Stimulated activated naive CD4-positive, alpha-beta T cell (primary cell): ENCODE data around the gene CEP112.

Experiments used
- DNase-seq, 6 experiments: peaks; one replicate each; lab custom pipeline; 2025; lab: John Stamatoyannopoulos, UW

Gene CEP112

DNA sequence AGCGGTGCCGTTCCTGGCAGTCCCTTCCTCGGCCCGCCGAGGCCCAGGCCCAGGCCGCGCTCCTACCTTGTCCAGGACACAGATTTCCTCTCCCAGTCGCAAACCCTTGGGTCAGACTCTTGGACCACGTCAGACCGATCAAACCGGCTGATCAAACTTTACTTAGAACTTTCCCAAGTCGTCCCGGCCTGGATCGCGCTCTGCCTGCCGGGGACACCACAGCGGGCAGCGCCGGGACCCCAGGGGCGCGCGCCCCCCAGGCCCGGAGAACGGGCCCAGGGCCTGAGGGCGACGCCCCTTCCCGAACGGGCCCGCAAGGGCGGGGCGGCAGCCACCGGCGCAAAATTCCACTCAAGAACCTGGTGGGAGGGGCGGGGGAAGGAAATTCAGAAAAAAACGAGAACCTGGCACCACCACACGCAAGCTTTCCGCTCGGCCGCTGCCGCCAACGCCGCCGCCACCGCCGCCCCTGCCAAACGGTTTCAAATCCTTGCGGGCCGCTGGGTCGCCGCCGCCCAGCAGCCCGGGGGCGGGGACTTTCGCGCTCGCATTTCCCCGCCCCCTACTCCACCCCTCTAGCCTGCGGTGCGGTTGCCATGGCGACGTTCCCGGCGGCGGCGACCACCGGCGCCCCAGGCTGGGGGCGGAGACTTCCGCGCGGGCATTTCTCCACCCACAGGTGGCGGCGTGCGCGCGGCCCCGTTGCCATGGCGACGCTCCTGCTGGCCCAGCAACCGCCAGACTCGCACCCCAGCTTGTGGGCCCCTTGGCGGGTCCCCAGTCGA lies at the start of gene CEP112:
Gene CEP112, minus strand, starts transcription at position 541 of the 785 bp plus-strand sequence.
- peak; percentile 70 to 94 (median 75) for DNase-seq

- no peak for DNase-seq
Measured at GRCh38 chr17:66240630-66241029, 48.7 kb upstream of the CEP112 start.

GRCh38 chr17:66240013-66240412 lies 48.1 kb upstream of the CEP112 start:
- no peak for DNase-seq

DNA sequence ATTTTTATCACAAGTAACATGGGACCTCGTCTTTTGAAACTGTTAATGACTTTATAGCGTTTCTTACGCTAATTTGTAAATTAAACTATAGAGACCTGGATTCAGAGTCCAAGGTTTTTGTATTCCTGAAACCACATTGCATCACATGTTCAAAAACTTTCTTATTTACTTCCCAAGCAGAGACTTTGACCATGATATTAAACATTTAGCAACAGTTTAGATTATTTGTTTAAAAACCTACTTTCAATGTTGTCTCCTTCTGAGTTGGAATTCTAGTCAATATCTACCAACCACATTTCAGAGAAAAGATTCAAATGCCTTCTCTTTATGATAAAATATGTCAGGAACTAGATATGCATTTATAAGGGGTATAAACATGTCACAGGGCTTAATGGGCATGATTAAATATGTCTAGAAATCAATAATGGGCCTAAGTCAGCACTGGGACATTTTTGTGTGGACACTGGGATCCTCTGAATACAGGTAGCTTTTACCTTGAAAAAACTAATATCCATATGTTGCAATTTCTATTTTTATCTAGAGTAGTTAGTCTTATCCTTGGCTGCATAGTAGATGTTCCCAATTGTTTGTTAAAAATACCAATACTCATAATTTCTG lies 43.6 kb upstream of the CEP112 start:
- DNase-seq: no peak

- DNase-seq: no peak
Measured at GRCh38 chr17:66234611-66235010, 42.7 kb upstream of the CEP112 start.

DNA sequence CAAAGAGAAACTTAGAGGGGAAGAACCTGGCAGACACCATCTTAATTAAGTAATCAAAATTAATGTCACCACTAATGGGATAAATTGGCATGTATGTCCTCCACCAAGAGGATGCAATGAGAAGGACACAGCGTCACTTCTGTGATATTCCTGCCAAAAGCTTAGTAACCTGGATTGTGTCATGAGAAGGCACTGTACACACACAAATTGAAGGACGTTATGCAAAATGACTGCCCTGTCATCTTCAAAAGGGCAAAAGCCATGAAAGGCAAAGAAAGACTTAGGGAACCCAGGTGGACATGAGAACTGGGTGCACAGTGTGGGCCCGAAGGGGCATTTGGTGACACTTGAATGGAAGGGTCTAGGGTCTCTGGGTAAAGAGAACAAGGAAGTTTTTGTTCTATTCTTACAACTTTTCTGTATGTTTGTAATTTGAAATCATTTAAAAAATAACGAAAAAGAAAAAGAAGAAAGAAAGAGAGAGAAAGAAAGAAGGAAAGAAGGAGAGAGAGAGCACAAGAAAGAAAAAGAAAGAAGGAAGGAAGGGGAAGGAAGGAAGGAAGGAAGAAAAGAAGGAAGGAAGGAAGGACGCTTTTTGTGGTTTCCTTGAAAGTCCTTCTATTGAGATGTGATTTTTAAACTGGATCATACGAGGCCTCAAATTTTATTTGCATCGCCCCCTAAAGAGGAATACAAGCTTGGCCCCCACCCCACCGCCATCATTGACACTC lies 41.3 kb upstream of the CEP112 start:
- no peak for DNase-seq

DNA sequence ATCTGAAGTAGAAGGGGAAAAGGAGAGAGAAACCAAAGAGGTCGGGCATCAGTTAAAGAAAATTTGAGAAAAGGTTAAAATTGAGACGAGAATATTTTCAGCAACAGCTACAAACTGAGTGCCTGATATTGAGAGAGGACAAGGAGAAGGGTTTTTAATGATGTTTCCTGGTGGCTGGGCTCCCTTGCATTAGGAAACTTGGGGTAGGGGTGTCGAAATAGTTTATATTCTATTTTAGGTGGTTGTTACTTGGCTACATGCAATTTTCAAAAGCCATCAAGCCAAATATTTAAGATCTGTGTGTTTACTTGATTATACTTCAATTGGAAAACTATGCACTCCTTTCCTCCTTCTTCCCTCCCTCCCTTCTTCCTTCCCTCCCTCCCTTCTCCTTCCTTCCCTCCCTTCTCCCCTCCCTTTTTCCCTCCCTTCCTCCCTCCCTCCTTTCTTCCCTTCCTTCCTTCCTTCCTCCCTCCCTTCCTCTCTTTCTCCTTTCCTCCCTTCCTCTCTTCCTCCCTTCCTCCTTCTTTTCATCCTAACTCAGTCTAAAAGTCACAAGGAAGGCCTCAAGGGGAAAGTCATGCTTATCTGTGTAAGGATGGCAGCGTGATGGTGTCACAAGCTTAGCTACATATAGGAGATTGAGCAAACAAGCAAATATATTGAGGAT lies 39.1 kb upstream of the CEP112 start:
- DNase-seq: no peak

- no peak for DNase-seq
Measured at GRCh38 chr17:66229783-66230538, 38.0 kb upstream of the CEP112 start.

DNA sequence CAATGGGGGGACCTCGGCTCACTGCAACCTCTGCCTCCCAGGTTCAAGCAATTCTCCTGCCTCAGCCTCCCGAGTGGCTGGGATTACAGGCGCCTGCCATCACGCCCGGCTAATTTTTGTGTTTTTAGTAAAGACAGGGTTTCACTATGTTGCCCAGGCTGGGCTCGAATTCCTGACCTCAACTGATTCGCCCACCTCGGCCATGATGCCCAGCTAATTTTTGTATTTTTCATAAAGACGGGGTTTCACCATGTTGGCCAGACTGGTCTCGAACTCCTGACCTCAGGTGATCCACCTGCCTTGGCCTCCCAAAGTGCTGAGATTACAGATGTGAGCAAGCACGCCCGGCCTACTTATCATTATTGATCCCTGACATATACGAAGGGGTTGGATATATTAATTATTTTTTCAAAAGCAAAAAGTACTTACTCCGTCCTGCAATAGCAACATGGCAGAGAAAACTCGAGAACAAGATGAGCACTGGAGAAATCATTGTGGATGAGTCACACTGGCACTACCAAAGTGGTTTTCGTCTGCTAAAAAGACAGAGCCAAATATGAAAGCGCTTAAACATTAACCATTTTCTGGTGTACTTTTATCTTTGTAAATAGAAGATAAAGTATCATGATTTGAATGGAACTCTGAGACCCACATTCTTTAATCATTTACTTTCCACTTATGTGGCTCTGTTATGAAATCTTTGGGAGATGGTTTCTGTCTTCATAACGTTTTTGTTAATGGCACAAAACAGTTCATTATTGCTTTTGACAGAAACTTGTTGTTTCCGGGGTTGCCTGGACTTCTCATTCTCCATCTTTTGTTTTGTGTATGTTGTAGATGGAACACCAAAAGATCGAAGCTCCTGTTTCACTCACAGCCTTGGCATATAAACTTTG lies 37.2 kb upstream of the CEP112 start, which contains the start of gene APOH:
Gene APOH, minus strand, starts transcription at position 529 of the 896 bp plus-strand sequence. Its CDS starts 36 bp downstream, at position 493.
- no peak for DNase-seq

DNA sequence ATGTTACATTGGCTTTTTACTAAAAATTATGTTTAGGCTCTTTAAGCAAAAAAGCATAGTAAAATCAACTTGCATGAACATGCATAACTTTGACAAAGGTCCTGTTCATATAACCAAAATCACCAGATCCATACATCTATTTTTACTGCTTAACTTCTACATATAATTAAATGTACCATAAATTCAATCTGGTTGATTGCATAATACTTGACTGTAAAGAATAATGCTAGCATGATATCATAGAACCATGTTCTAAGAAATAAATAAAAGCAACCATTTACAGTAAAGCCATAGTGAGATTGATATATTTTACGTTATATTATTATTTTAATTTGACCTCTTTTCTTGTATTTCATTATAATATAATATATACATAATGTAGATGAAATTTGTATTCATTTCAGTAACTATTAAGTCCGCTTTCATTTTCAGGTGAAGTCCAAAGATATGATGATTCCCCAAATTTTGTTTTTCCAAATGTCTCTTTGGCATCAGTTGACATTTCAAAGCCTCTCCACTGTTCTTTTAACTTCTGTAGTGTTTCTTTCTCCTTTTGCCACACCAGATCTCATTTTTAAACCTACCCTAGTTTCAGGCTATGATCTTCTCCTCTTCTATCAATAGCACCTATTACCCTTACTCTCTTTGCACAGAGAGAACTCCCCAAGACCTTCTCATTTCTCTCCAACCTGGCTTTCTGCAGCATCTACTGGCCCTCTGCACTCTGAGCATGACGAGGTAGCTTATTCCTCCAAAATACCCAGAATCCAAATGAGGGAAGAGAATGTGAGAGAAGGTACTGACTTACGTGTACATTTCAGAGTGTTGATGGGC lies 35.5 kb upstream of the CEP112 start:
- DNase-seq: no peak

- DNase-seq: no peak
Measured at GRCh38 chr17:66222798-66223350, 30.9 kb upstream of the CEP112 start.

DNA sequence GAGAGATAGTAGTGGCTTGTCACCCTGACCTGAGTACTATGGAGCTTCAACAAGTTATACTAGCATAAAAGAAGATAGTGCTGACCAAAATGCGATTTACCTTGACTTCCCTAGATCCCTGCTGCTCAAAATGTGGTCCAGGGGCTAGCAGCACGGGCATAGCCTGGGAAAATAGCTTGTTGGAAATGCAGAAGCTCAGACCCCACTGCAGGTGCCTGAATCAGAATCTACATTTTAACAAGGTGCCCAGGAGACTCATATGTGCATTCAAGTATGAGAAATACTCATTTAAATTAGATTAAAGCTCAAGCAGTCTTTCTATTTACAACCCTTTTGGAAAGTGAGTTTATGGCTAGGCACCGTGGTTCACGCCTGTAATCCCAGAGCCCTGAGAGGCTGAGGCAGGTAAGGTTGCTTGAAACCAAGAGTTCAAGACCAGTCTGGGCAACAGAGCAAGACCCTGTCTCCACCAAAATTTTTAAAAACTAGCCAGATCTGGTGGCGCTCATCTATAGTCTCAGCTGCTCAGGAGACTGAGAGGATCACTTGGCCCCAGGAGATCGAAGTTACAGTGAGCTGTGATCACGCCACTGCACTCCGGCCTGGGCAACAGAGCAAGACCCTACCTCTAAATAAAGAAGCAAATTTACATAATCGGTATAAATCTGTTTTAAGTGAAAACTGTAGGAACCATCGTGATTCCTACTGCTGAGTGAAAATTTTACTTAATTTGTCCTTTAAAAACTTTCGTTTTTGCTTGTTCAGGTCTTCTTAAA lies 30.0 kb upstream of the CEP112 start:
- DNase-seq: no peak

GRCh38 chr17:66221343-66221742 lies 29.4 kb upstream of the CEP112 start:
- DNase-seq: no peak

DNA sequence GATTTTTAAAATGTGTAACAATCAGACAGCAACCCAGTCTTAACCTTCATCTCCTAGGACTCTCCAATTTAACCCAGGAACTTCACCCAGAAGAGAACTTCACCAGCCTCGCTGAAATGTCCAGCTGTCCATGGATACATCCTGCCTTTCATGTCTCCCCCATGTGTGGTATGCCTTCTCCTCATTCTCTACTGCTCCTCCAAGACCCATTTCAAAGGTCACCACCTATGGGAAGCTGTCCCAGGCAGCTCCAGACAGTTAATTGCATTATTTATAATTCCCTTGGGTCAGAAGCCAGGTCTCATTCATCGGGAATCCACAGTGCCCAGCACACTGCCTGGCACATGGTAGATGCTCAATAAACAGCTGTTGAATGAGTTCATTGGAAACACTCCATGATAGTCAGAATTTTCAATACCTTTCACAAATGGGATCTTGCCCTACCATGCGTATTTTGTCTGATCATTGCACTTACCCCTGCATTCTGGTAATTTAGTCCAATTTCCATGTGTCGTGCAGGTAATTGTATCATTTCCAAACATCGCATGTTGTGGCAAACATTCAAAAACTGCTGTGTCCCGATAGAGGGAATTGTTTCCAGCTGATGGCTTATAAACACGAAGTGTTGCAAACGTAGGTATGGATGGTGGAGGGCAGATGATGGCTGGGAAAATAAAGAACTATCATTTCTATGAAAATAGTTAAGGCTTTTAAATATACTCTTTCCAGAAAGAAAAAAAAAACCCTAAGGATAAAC lies 28.3 kb upstream of the CEP112 start:
- DNase-seq: no peak

DNA sequence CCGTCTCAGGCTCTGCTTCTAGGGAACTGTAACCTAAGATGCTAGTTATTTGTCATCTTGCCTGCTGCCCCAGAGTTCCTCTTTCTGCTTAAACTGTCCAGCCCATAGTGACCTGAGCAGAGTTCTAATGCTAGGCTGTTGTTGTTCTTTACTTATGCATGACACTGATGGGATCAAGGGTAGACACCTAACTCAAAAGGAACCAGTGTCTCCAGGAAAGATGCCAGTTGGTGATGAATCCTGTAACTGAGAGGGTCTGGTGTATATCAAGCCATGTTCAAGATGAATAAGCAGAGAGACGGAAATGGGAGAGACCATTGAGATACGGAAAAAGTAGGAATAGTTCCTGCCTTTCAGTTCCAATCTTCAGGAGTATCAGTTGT lies 23.6 kb upstream of the CEP112 start:
- DNase-seq: no peak

DNA sequence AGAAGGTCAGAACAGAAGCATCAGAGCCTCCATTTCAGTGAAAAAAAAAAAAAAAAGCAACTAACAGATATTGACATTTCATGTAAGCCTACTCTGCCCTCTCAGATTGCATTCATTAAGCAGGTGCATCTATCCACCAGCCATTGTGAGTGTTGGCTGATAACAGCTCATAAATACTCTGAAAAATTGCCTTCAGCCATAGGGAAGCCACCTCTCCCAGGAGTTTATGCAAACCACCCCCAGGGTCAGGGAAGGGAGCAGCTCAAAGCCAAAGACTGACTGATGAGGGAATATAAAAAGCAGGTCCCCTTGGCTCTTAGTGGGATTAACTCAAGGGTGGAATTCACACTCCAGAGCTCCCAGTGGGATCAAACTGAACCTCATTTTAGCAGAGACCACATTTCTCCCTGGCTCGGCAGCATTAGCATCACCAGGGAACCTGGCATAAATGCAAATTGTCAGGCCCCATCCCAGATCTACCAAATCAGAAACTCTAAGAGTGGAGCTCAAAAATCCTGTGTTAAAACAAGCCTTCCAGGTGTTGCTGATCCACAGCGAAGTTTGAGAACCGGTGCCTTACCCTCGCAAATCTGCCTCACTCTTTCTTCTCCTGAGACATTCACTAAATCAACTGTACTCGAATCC lies 23.1 kb upstream of the CEP112 start:
- no peak for DNase-seq
